ENCODE results near the gene DHX36. TPM values are rescaled to one million over a fixed set of nuclear protein-coding genes. Genes with fewer than 3 reads are reported as not detected.

Gene DHX36
- total RNA-seq, 1 donor from 2014 or later: 91.8 TPM

- Histone ChIP-seq H3F3A (ENCODE audit: low read depth) (no peaks in the 10 kb centered on the region), H3K9me3 (ENCODE audit: low read depth) (no peaks in the 10 kb centered on the region), H3K36me3 (no peaks in the 10 kb centered on the region), H3K27ac (no peak overlapping the region), H3K4me3 (no peak overlapping the region), H3K27me3 (no peaks in the 10 kb centered on the region), H4K20me1 (ENCODE audit: low read depth) (no peaks in the 10 kb centered on the region), H3K4me1 (no peaks in the 10 kb centered on the region), H3K79me2 (ENCODE audit: low read depth) (no peaks in the 10 kb centered on the region), H3K9ac (no peak overlapping the region), H2AFZ (replicated peaks) (no peak overlapping the region), H3K4me2 (no peak overlapping the region)
- no peak overlapping the region for H3K4me3 Mint-ChIP-seq
- H3K9me3 Mint-ChIP-seq: no peaks in the 10 kb centered on the region
- H3K36me3 Mint-ChIP-seq: no peaks in the 10 kb centered on the region
- no peaks in the 10 kb centered on the region for H3K27me3 Mint-ChIP-seq (ENCODE audit: insufficient read depth, low read depth)
- H3K27ac Mint-ChIP-seq: no peak overlapping the region
- H3K4me1 Mint-ChIP-seq: no peaks in the 10 kb centered on the region
- TF ChIP-seq EZH2 (IDR thresholded peaks at IDR 0.05): no peak
- no peak for TF ChIP-seq EZH2phosphoT487 (IDR thresholded peaks at IDR 0.05)
- peak; percentile 66 for TF ChIP-seq CTCF (IDR thresholded peaks at IDR 0.05)
- DNase-seq (ENCODE audit: low spot score): peak; percentile 41
Measured at GRCh38 chr3:154334973-154335420, 10.7 kb upstream of the DHX36 start.

- H3K36me3 ChIP-seq: no peaks in the 10 kb centered on the region
- H3K27me3 Mint-ChIP-seq (ENCODE audit: insufficient read depth, low read depth): no peaks in the 10 kb centered on the region
- no peak overlapping the region for H3K4me2 ChIP-seq
- DNase-seq (ENCODE audit: low spot score): no peak
- no peaks in the 10 kb centered on the region for H3K36me3 Mint-ChIP-seq
- peaks cover 3% of the 10 kb centered on the region for H3K4me1 Mint-ChIP-seq
- TF ChIP-seq EZH2phosphoT487 (IDR thresholded peaks at IDR 0.05): no peak
- TF ChIP-seq CTCF (IDR thresholded peaks at IDR 0.05): no peak
- no peak for TF ChIP-seq EZH2 (IDR thresholded peaks at IDR 0.05)
- no peak overlapping the region for H2AFZ ChIP-seq (replicated peaks)
- peaks cover 7% of the 10 kb centered on the region for H3K4me1 ChIP-seq
- H3K27me3 ChIP-seq: no peaks in the 10 kb centered on the region
- no peak overlapping the region for H3K27ac Mint-ChIP-seq
- H3K9me3 Mint-ChIP-seq: no peaks in the 10 kb centered on the region
- peaks cover 7% of the 10 kb centered on the region for H4K20me1 ChIP-seq (ENCODE audit: low read depth)
- H3K9me3 ChIP-seq (ENCODE audit: low read depth): no peaks in the 10 kb centered on the region
- no peak overlapping the region for H3K4me3 ChIP-seq
- no peak overlapping the region for H3K4me3 Mint-ChIP-seq
- H3K79me2 ChIP-seq (ENCODE audit: low read depth): peaks cover 14% of the 10 kb centered on the region
- no peaks in the 10 kb centered on the region for H3F3A ChIP-seq (ENCODE audit: low read depth)
- no peak overlapping the region for H3K9ac ChIP-seq
- no peak overlapping the region for H3K27ac ChIP-seq
Measured at GRCh38 chr3:154327871-154328270, 3.6 kb upstream of the DHX36 start.

GRCh38 chr3:154324919-154325318 lies 632 bp upstream of the DHX36 start:
- Mint-ChIP-seq H3K36me3 (peaks cover 14% of the 10 kb centered on the region), H3K4me3 (peak overlapping the region; percentile 95), H3K27ac (peak overlapping the region; percentile 96), H3K4me1 (peaks cover 13% of the 10 kb centered on the region), H3K9me3 (peaks cover 3% of the 10 kb centered on the region), H3K27me3 (ENCODE audit: insufficient read depth, low read depth) (no peaks in the 10 kb centered on the region)
- peak overlapping the region; percentile 27 for H2AFZ ChIP-seq (replicated peaks)
- peak overlapping the region; percentile 94 for H3K4me3 ChIP-seq
- H3K4me1 ChIP-seq: peaks cover 21% of the 10 kb centered on the region
- peaks cover 43% of the 10 kb centered on the region for H3K79me2 ChIP-seq (ENCODE audit: low read depth)
- H3K4me2 ChIP-seq: peak overlapping the region; percentile 96
- DNase-seq (ENCODE audit: low spot score): peak; percentile 12
- H3K36me3 ChIP-seq: peaks cover 4% of the 10 kb centered on the region
- no peak overlapping the region for H3K27ac ChIP-seq
- TF ChIP-seq EZH2phosphoT487 (IDR thresholded peaks at IDR 0.05) (no peak), CTCF (IDR thresholded peaks at IDR 0.05) (no peak), EZH2 (IDR thresholded peaks at IDR 0.05) (no peak)
- no peaks in the 10 kb centered on the region for H3K27me3 ChIP-seq
- no peaks in the 10 kb centered on the region for H3K9me3 ChIP-seq (ENCODE audit: low read depth)
- no peak overlapping the region for H3K9ac ChIP-seq
- peaks cover 37% of the 10 kb centered on the region for H4K20me1 ChIP-seq (ENCODE audit: low read depth)
- no peaks in the 10 kb centered on the region for H3F3A ChIP-seq (ENCODE audit: low read depth)

Data from neural progenitor cell (in vitro differentiated cells).